Measurements from ENCODE around the gene XPNPEP2.
"Not testable (repeated sequence)": the region's sequence is repeated elsewhere in the genome, so short reads cannot be mapped to it uniquely, and the experiment has no call there.

XPNPEP2 gene

GRCh38 chrX:129721414-129721813 lies 17.4 kb upstream of the XPNPEP2 start:
- no peak for DNase-seq

- no peak for DNase-seq
Measured at GRCh38 chrX:129721870-129722269, 16.9 kb upstream of the XPNPEP2 start.

- no peak for DNase-seq
Measured at GRCh38 chrX:129723511-129723910, 15.3 kb upstream of the XPNPEP2 start.

GRCh38 chrX:129724754-129725153 lies 14.0 kb upstream of the XPNPEP2 start:
- DNase-seq, result no peak

GRCh38 chrX:129726307-129727111 lies 12.3 kb upstream of the XPNPEP2 start:
- DNase-seq, result peak; percentile 47

GRCh38 chrX:129728061-129728460 lies 10.7 kb upstream of the XPNPEP2 start:
- no peak for DNase-seq

GRCh38 chrX:129731228-129731627 lies 7.6 kb upstream of the XPNPEP2 start:
- DNase-seq, result no peak

GRCh38 chrX:129732857-129733256 lies 5.9 kb upstream of the XPNPEP2 start:
- no peak for DNase-seq

GRCh38 chrX:129733335-129733734 lies 5.4 kb upstream of the XPNPEP2 start:
- DNase-seq, result no peak

GRCh38 chrX:129736491-129736890 lies 2.3 kb upstream of the XPNPEP2 start:
- no peak for DNase-seq

- DNase-seq, result no peak
Measured at GRCh38 chrX:129737916-129738315, 863 bp upstream of the XPNPEP2 start.

- no peak for DNase-seq
Measured at GRCh38 chrX:129739578-129739977, 799 bp downstream of the XPNPEP2 start.

GRCh38 chrX:129741880-129742758 lies 3.3 kb downstream of the XPNPEP2 start:
- DNase-seq, result no peak

GRCh38 chrX:129742759-129743152 lies 4.0 kb downstream of the XPNPEP2 start:
- DNase-seq, result not testable (repeated sequence)

- no peak for DNase-seq
Measured at GRCh38 chrX:129743821-129744220, 5.0 kb downstream of the XPNPEP2 start.

- no peak for DNase-seq
Measured at GRCh38 chrX:129744861-129745321, 6.1 kb downstream of the XPNPEP2 start.

- DNase-seq, result no peak
Measured at GRCh38 chrX:129746557-129747470, 8.0 kb downstream of the XPNPEP2 start.

- DNase-seq, result no peak
Measured at GRCh38 chrX:129747533-129747932, 8.8 kb downstream of the XPNPEP2 start.

- DNase-seq, result no peak
Measured at GRCh38 chrX:129748305-129748704, 9.5 kb downstream of the XPNPEP2 start.

- no peak for DNase-seq
Measured at GRCh38 chrX:129749069-129749468, 10.3 kb downstream of the XPNPEP2 start.

GRCh38 chrX:129750971-129751370 lies 12.2 kb downstream of the XPNPEP2 start:
- DNase-seq, result no peak
